ENCODE results near the gene SEMA6B. TPM values are rescaled to one million over a fixed set of nuclear protein-coding genes. Genes with fewer than 3 reads are reported as not detected.

The SEMA6B gene
- total RNA-seq, 1 experiment from 2014 or later = 38.4 TPM

- no peaks in the 10 kb centered on the region for H3K9me3 Mint-ChIP-seq
These were observed 57.0 kb downstream of the SEMA6B start for GRCh38 chr19:4502282-4503131.

More at GRCh38 chr19:4502282-4503131, 57.0 kb downstream of the SEMA6B start:
- no peak for DNase-seq
- Histone ChIP-seq H3K4ac (ENCODE audit: low read depth, low read length) (no peak overlapping the region), H3K18ac (ENCODE audit: insufficient read length, low read depth, low read length) (no peak overlapping the region), H2BK20ac (ENCODE audit: low read depth, low read length, poor library complexity, severe bottlenecking) (no peak overlapping the region), H2AK5ac (ENCODE audit: insufficient read length, low read length) (no peak overlapping the region), H3K23ac (ENCODE audit: insufficient read length, low read depth, low read length) (no peak overlapping the region), H2BK5ac (ENCODE audit: insufficient read length, low read length) (no peak overlapping the region), H3K4me2 (ENCODE audit: insufficient read depth, insufficient read length, low read length) (no peak overlapping the region), H3K27me3 (ENCODE audit: insufficient read depth, low read length) (no peaks in the 10 kb centered on the region), H3K9me3 (ENCODE audit: control insufficient read depth, low read depth, low read length) (no peaks in the 10 kb centered on the region), H3K79me1 (ENCODE audit: insufficient read depth, low read depth, low read length, poor library complexity, severe bottlenecking) (no peaks in the 10 kb centered on the region), H3K14ac (ENCODE audit: insufficient read depth, low read length) (no peak overlapping the region), H3T11ph (ENCODE audit: low read length) (no peak overlapping the region), H3K56ac (ENCODE audit: insufficient read length, low read depth, low read length) (no peak overlapping the region), H2BK15ac (ENCODE audit: low read depth, low read length) (no peak overlapping the region), H3K23me2 (ENCODE audit: insufficient read length, low read depth, low read length, poor library complexity, severe bottlenecking) (no peaks in the 10 kb centered on the region), H3K4me1 (ENCODE audit: insufficient read depth, low read length) (no peaks in the 10 kb centered on the region), H3K9ac (ENCODE audit: extremely low read depth, insufficient read length, low read length) (no peak overlapping the region), H4K8ac (replicated peaks; ENCODE audit: insufficient read length, low read depth, low read length) (no peak overlapping the region), H2AFZ (ENCODE audit: low read length) (no peak overlapping the region), H3K79me2 (ENCODE audit: insufficient read depth, low read length) (no peaks in the 10 kb centered on the region), H4K5ac (ENCODE audit: insufficient read length, low read depth, low read length) (no peak overlapping the region), H4K20me1 (ENCODE audit: control insufficient read depth, insufficient read depth, insufficient read length) (no peaks in the 10 kb centered on the region), H4K91ac (ENCODE audit: insufficient read length, low read depth, low read length) (no peak overlapping the region), H2BK120ac (ENCODE audit: low read depth, low read length, poor library complexity, severe bottlenecking) (no peak overlapping the region), H3K27ac (ENCODE audit: insufficient read length, low read depth, low read length) (no peak overlapping the region), H2BK12ac (ENCODE audit: insufficient read length, low read depth, low read length) (no peak overlapping the region)
- Mint-ChIP-seq H3K27ac (no peak overlapping the region), H3K27me3 (ENCODE audit: low read depth) (peaks cover 11% of the 10 kb centered on the region), H3K4me1 (no peaks in the 10 kb centered on the region), H3K4me3 (no peak overlapping the region), H3K36me3 (ENCODE audit: insufficient read depth in 1 of 3, low read depth in 3 of 3) (peaks cover 21 to 63% (median 60%) of the 10 kb centered on the region in 3 experiments; a peak in 6 of 7 replicates)
- no CpG with 5 or more reads among the region's 37 CpGs for WGBS (ENCODE audit: extremely low coverage, insufficient read length, low lambda C conversion rate)
- no peak for TF ChIP-seq CTCF (conservative IDR thresholded peaks at IDR 0.05)

All from H9 (cell line).